K562 (cell line): Measurements from ENCODE around the gene ANXA9. TPM values are rescaled to one million over a fixed set of nuclear protein-coding genes. Genes with fewer than 3 reads are reported as not detected.

Experiments used
- KLF6 ChIP-seq: fragments of 250-450 bp; sonication (Bioruptor Pico); IDR thresholded peaks from 2 replicates; pipeline ENCODE4 v1.4.0; 2020; ENCODE audit warnings: mild to moderate bottlenecking, moderate library complexity, borderline replicate concordance
- REST ChIP-seq, 2 experiments: fragments of 450-650 bp; formaldehyde crosslinking in 1 of 2; IDR thresholded peaks; 2 replicates each; pipeline versions ENCODE4 v1.4.0 to v1.6.1; 2014 to 2020; ENCODE audit warnings: mild to moderate bottlenecking in 2 of 2, borderline replicate concordance in 1 of 2, low read depth in 1 of 2
- RUNX1 ChIP-seq: sonication (generic); IDR thresholded peaks from 2 replicates; pipeline ENCODE4 v1.6.1; 2016; ENCODE audit warnings: antibody characterized with exemption, low read depth
- polyA plus RNA-seq, 8 experiments: library from polyadenylated mRNA; depleted of rRNA in 4 of 8; stranded (reverse) in 5 of 8; unstranded in 3 of 8; fragments of >200 nt; fragmentation: Nextera tagmentation in 2 of 8; fragmentation: Illumina TruSeq in 1 of 8; extraction: Ambion mirVana in 2 of 8; extraction: Trizol in 1 of 8; gene quantifications; 2 replicates each; pipeline versions ENCODE4 v1.2.1 to v1.2.3, GENCODE V29; 2011 to 2014; ENCODE audit warnings: inconsistent platforms in 1 of 8, missing spikeins in 1 of 8
- total RNA-seq, 7 experiments: library from RNA; depleted of rRNA in 6 of 7; stranded (reverse); fragments of >200 nt in 6 of 7; fragmentation: Illumina TruSeq in 2 of 7; extraction: Trizol in 2 of 7; gene quantifications; 2 replicates each; pipeline versions ENCODE4 v1.2.1 to v1.2.3, GENCODE V29; 2011 to 2021; ENCODE audit warnings: low replicate concordance in 1 of 7

The ANXA9 gene
- total and polyA plus RNA-seq, 9 of the 15 experiments (the other 6 are each of a cell fraction or from before 2014, with no cell fraction given) = 0.24 to 1.6 (median 0.57) TPM

DNA sequence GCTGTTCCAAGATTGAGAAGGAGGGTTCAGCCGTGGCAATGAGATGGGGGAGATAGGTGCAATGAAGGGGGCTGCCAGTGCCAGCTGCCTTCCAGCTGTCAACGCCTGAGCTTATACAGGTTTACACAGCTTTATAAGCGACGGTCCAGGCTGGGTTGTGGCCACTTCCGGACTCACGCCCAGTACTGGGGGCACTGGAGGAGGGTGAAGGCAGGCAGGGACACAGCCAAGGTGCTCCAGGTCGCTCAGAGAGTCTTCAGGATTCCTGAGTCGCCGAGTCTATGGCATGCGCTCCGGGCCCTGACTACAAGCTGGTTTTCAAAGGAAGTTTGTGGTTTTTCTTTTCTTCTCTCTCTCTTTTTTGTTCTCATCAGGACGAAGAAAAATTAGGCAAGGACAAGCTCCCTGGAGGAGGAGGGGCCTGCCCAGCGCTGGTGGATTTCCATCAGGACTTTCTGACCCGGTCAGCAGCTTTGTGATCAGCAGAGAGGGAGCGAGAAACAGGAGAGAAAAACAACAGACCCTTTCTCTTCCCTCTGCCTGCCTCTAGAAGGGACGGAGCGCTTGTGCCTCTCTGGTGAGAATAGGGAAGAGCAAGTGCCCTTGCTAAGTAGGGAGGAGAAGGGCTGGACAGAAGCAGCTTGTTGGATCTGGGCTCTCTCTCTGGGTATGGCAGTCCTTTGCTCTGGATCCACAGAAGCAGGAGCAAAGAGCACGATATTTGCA, 24.4 kb downstream of the ANXA9 start, which contains the start of gene MINDY1 (continued):
- TF ChIP-seq REST (IDR thresholded peaks at IDR 0.05; ENCODE audit: borderline replicate concordance) (peak; percentile 72), REST (CRISPR knock-in tag; IDR thresholded peaks at IDR 0.05; ENCODE audit: low read depth) (0 out of 2 replicates have a peak, but pooled peaks have one; percentile 28), RUNX1 (no peak), KLF6 (no peak)
